HG03064 (cell line): ENCODE measurements around the gene CPED1.
"Not testable (repeated sequence)": the region's sequence is repeated elsewhere in the genome, so short reads cannot be mapped to it uniquely, and the experiment has no call there.

Source experiments
- ATAC-seq: cut with Tn5 transposase; IDR thresholded peaks from one replicate; pipeline ENCODE4 v1.9.1; 2021; ENCODE audit warnings: low read depth; ENCODE audit not compliant: unreplicated experiment

The CPED1 gene

GRCh38 chr7:121036776-121037175 lies 48.3 kb downstream of the CPED1 start:
- ATAC-seq, result not testable (repeated sequence)

- ATAC-seq, result not testable (repeated sequence)
These were observed 48.8 kb downstream of the CPED1 start for GRCh38 chr7:121037329-121037728.

GRCh38 chr7:121037957-121038716 lies 49.6 kb downstream of the CPED1 start:
- no peak for ATAC-seq

GRCh38 chr7:121038717-121039509 lies 50.4 kb downstream of the CPED1 start:
- no peak for ATAC-seq

- no peak for ATAC-seq
These were observed 51.0 kb downstream of the CPED1 start for GRCh38 chr7:121039510-121039822.

- no peak for ATAC-seq
These were observed 51.5 kb downstream of the CPED1 start for GRCh38 chr7:121039994-121040393.

GRCh38 chr7:121041516-121042148 lies 53.1 kb downstream of the CPED1 start:
- no peak for ATAC-seq

GRCh38 chr7:121042195-121042594 lies 53.7 kb downstream of the CPED1 start:
- ATAC-seq, result no peak

- ATAC-seq, result no peak
These were observed 54.4 kb downstream of the CPED1 start for GRCh38 chr7:121042899-121043298.

- no peak for ATAC-seq
These were observed 55.1 kb downstream of the CPED1 start for GRCh38 chr7:121043314-121044234.

GRCh38 chr7:121045090-121045489 lies 56.6 kb downstream of the CPED1 start:
- ATAC-seq, result no peak

- no peak for ATAC-seq
These were observed 57.5 kb downstream of the CPED1 start for GRCh38 chr7:121046009-121046408.

GRCh38 chr7:121046893-121047468 lies 58.5 kb downstream of the CPED1 start:
- ATAC-seq, result no peak

GRCh38 chr7:121048195-121048594 lies 59.7 kb downstream of the CPED1 start:
- ATAC-seq, result no peak

GRCh38 chr7:121049028-121049791 lies 60.7 kb downstream of the CPED1 start:
- ATAC-seq, result no peak

- ATAC-seq, result no peak
These were observed 61.4 kb downstream of the CPED1 start for GRCh38 chr7:121049897-121050296.

- ATAC-seq, result no peak
These were observed 64.7 kb downstream of the CPED1 start for GRCh38 chr7:121053219-121053618.

GRCh38 chr7:121054925-121055324 lies 66.4 kb downstream of the CPED1 start:
- ATAC-seq, result no peak

GRCh38 chr7:121057878-121058277 lies 69.4 kb downstream of the CPED1 start:
- no peak for ATAC-seq
